Stimulated activated CD8-positive, alpha-beta memory T cell treated with anti-CD3 and anti-CD28 coated beads, Interleukin-7, amount 100 ng/mL, for 48 hours (primary cell): ENCODE data around the gene GGA1.
"Not testable (repeated sequence)": the region's sequence is repeated elsewhere in the genome, so short reads cannot be mapped to it uniquely, and the experiment has no call there.

Experiments
- DNase-seq, 2 donors: peaks; one replicate each; pipeline ENCODE4 v3.0.0-alpha.2; 2020; ENCODE audit warnings: low read depth in 1 of 2; ENCODE audit errors: extremely low read depth in 1 of 2

The GGA1 gene

GRCh38 chr22:37570661-37570976, 38.0 kb upstream of the GGA1 start:
- no peak for DNase-seq

DNA sequence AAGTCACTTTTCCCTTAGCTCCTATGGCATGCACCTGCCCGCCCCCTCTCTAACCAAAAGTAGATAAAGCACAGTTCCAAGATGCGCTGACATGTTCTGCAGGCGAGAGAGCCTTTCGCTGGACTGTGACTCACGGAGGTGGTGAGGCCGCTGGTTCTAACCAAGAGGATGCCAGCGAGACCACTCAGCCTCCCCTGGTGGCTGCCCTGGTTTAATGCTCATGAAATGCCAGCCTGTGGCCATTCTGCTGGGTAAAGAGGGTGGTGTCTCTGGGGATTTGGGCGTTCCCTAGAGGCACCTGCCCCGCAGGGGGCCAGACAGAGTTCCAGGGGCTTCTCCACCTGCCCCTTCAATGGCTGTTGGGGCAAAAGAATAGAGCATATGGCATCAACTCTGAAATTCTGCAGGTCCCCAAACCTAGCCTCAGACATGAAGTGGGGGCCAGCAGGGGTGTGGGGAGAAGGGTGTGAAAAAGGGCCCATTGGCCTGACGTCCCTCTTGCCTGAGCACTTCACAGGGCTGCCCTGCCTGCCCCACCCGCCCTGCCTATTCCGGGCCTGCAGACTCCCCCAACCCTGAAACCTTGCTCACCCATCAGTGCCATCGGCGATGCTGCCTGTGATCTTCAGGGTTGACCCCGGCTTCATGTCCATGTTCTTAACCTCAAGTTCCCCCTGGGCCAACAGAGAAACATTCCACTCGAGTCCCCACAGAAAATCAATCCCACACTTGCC, 37.2 kb upstream of the GGA1 start:
- no peak for DNase-seq

GRCh38 chr22:37571992-37572373, 36.7 kb upstream of the GGA1 start:
- no peak for DNase-seq

DNA sequence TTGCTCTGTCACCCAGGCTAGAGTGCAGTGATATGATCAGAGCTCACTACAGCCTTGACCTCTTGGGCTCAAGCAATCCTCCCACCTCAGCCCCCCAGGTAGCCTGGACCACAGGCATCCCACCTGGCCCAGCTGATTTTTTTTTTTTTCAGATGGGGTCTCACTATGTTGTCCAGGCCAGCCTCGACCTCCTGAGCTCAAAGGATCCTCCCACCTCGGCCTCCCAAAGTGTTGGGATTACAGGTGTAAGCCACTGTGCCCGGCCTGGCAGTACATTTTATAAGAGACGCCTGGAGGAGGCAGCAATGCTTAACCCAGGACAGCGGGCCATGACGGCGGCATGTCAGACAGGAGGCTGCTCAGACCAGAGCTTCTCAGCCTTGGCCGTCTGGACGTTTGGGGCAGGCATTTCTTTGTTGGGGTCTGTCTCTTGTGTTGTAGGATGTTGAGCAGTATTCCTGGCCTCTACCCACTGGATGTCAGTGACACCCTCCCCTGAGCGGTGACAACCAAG, 33.1 kb upstream of the GGA1 start:
- DNase-seq = no peak

DNA sequence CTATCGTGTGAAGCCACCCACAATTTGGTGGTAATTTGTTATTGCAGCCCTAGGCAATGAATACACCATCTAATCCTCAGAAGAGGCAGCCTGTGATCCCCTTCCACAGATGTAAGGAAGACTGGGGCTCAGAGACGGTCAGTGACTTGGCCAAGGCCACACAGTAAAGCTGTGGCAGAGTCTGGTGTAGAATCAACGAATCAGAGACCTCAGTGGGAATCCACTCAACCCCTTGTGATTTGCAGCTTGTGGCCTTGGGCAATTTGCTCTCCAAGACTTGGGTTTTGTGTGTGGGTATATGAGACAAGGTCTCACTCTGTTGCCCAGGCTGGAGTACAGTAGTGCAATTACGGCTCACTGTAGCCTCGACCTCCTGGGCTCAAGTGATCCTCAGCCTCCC, 30.6 kb upstream of the GGA1 start:
- DNase-seq = no peak

GRCh38 chr22:37581504-37581903, 27.1 kb upstream of the GGA1 start:
- DNase-seq = no peak

- DNase-seq = no peak
Observed at GRCh38 chr22:37582526-37582925, 26.1 kb upstream of the GGA1 start.

GRCh38 chr22:37588546-37589215, 20.0 kb upstream of the GGA1 start:
- no peak for DNase-seq

DNA sequence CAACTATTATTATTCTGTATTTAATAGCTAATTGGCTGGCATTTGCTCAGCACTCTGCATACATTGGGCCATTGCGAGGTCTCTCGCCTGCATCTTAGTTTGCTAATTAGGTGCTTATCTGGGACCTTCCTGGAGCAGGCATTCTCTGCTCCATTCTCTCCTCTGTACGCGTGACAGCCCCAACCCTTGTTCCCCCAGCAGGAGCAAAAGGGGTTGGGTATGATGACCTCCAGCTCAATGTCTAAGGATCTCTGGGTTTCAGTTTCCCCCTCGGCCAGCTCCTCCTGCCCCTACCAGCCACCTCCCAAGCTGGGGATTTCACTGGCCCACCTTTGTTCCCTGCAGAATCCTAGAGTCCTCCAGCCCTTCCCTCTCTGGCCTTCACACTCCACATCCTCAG, 19.0 kb upstream of the GGA1 start:
- no peak for DNase-seq

GRCh38 chr22:37591081-37591480, 17.6 kb upstream of the GGA1 start:
- not testable (repeated sequence) for DNase-seq

GRCh38 chr22:37591823-37592404, 16.7 kb upstream of the GGA1 start:
- DNase-seq = no peak

- DNase-seq = no peak
Observed at GRCh38 chr22:37594237-37594636, 14.4 kb upstream of the GGA1 start.

GRCh38 chr22:37599153-37599552, 9.5 kb upstream of the GGA1 start:
- DNase-seq = no peak

GRCh38 chr22:37601203-37601539, 7.5 kb upstream of the GGA1 start:
- DNase-seq = no peak

DNA sequence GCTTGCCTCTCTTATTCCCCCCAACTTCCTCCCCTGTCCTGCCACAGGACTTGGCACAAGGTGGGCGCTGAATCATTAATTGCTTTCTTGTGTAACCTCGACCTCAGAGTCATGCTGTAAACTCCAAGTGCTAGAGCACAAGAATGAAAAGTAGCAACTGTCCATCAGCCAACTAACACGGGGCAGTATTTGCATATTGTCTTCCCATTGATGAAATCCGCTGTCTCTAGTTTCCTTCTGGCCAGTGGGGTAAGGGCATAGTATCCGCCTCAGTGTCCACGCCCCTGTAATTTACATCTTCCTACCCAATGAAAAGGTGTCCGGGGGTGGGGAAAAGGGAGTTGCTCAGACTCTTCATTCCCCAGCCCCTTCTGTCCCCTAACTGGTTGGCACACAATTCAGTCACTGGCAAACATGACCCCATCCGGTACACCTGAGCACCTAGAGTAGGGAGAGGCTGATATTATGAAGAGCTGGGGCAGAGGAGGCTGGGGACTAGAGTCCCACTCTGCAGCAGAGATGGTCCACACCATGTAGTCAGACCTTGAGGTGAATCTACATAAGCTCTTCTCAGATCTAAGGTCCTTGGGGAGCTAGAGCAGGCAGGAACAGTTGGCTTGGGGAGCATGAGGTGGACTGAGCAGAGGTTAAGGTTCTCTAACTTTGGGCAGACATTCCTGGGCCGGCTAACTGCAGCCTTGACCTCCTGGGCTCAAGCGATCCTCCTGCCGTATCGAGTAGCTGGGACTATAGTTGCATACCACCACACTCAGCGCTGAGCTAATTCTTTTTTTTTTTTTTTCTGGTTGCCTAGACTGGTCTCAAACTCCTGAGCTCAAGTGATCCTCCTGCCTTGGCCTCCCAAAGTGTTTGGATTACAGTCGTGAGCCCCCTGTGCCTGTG, 6.8 kb upstream of the GGA1 start:
- no peak for DNase-seq

GRCh38 chr22:37602546-37603277, 5.9 kb upstream of the GGA1 start:
- not testable (repeated sequence) for DNase-seq

DNA sequence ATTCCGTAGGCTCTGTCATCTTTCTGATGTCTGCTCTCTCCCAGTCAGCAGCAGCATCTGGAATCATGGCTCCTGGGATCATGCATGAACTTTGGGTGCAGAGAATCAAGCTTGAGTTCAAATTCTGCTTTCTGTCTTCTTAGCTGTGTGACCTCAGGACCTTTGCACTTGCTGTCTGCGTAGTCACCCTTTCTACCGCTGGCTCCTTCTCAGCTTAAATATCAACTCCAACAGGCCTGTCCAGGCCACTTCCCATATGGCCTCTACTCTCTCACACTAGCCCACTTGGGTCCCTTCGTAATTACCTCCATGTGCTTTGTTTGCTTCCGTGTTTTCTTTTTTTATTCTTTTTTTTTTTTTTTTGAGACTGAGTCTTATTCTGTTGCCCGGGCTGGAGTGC, 4.6 kb upstream of the GGA1 start:
- no peak for DNase-seq

GRCh38 chr22:37604875-37605274, 3.8 kb upstream of the GGA1 start:
- DNase-seq = no peak

DNA sequence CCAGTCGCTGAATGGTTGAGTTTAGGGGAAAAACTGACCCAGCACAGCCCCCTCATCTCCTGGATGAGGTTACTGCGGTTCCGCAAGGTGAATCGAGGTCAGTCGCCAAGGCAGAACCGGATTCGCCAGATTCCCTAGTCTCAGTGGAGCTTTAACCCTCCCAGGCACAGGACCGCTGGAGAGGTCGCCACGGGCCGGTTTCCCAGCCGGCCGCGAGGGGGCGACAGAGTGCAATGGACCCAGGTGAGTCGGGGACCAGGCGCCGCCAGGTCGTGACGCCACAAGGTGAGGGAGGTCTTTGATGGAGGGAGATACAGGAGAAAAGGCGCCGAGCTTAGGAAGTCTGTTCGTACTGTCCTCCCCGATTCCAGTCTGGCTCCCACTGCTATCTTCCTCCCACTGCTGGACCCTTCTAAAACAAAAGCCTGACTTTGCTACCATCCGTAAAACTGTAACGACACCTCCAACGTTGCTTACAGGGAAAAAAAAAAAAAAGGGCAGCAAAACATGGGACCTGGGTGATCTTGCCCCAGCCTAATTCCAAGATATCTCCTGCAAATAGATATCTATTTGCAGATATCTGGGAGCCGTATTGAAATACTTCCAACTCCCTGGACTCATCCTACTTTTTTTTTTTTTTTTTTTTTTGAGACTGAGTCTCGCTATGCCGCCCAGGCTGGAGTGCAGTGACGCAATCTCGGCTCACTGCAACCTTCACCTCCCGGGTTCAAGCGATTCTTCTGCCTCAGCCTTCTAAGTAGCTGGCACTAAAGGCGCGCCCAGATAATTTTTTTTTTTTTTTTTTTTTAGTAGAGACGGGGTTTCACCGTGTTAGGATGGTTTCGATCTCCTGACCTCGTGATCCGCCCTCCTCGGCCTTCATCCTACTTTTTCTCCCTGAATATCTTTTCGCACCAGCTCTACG, 1.4 kb upstream of the GGA1 start:
- DNase-seq = peak; percentile 74 to 84
